Neural progenitor cell (in vitro differentiated cells): ENCODE data around the gene WBP2. TPM values are rescaled to one million over a fixed set of nuclear protein-coding genes. Genes with fewer than 3 reads are reported as not detected.
A peak's percentile ranks its signal among the peaks of the same experiment; 100 is the strongest.

Source experiments
- DNase-seq: peaks from one replicate; pipeline ENCODE4 v3.0.0-alpha.2; 2016; ENCODE audit warnings: low spot score
- H2AFZ ChIP-seq: fragments of 200-600 bp; sonication (generic); replicated peaks from 2 replicates; pipeline ENCODE4 v1.6.1; 2016; ENCODE audit warnings: antibody characterized with exemption
- H3F3A ChIP-seq: fragments of 200-600 bp; sonication (generic); 2 replicates; pipeline ENCODE4 v1.6.1; 2016; ENCODE audit warnings: antibody characterized with exemption, low read depth
- H3K27ac ChIP-seq: fragments of 200-600 bp; sonication (generic); 2 replicates; pipeline ENCODE4 v1.5.1; 2016; ENCODE audit warnings: mild to moderate bottlenecking
- H3K27me3 ChIP-seq: fragments of 200-600 bp; sonication (generic); 2 replicates; pipeline ENCODE4 v1.6.1; 2016; ENCODE audit warnings: mild to moderate bottlenecking, moderate library complexity
- H3K36me3 ChIP-seq: fragments of 200-600 bp; sonication (generic); 2 replicates; pipeline ENCODE4 v1.5.1; 2016
- H3K4me1 ChIP-seq: fragments of 200-600 bp; sonication (generic); 2 replicates; pipeline ENCODE4 v1.6.1; 2016; ENCODE audit warnings: mixed run types
- H3K4me2 ChIP-seq: fragments of 200-600 bp; sonication (generic); 2 replicates; pipeline ENCODE4 v1.6.1; 2016
- H3K4me3 ChIP-seq: fragments of 200-600 bp; sonication (generic); 2 replicates; pipeline ENCODE4 v1.5.1; 2016
- H3K79me2 ChIP-seq: fragments of 200-600 bp; sonication (generic); 2 replicates; pipeline ENCODE4 v1.6.1; 2016; ENCODE audit warnings: low read depth
- H3K9ac ChIP-seq: fragments of 200-600 bp; sonication (generic); 2 replicates; pipeline ENCODE4 v1.6.1; 2016
- H3K9me3 ChIP-seq: fragments of 200-600 bp; sonication (generic); 2 replicates; pipeline ENCODE4 v1.5.1; 2016; ENCODE audit warnings: low read depth
- H4K20me1 ChIP-seq: fragments of 200-600 bp; sonication (generic); 2 replicates; pipeline ENCODE4 v1.6.1; 2016; ENCODE audit warnings: low read depth
- H3K27ac Mint-ChIP-seq: 3 replicates; pipeline ENCODE4 v1.8.0; 2021; ENCODE audit warnings: mixed read lengths
- H3K27me3 Mint-ChIP-seq: 2 replicates; pipeline ENCODE4 v1.8.0; 2022; ENCODE audit warnings: low read depth, mild to moderate bottlenecking, inconsistent platforms, moderate library complexity, mixed read lengths; ENCODE audit not compliant: insufficient read depth
- H3K36me3 Mint-ChIP-seq: 3 replicates; pipeline ENCODE4 v1.8.0; 2021; ENCODE audit warnings: mixed read lengths
- H3K4me1 Mint-ChIP-seq: 3 replicates; pipeline ENCODE4 v1.8.0; 2021; ENCODE audit warnings: mixed read lengths
- H3K4me3 Mint-ChIP-seq: 3 replicates; pipeline ENCODE4 v1.8.0; 2021; ENCODE audit warnings: mild to moderate bottlenecking, moderate library complexity, mixed read lengths
- H3K9me3 Mint-ChIP-seq: 3 replicates; pipeline ENCODE4 v1.8.0; 2020; ENCODE audit warnings: mixed read lengths
- CTCF ChIP-seq: fragments of 200-600 bp; sonication (generic); IDR thresholded peaks from 2 replicates; pipeline ENCODE4 v1.5.1; 2017; ENCODE audit warnings: antibody characterized with exemption, mild to moderate bottlenecking
- EZH2 ChIP-seq: fragments of 200-600 bp; sonication (generic); IDR thresholded peaks from 2 replicates; pipeline ENCODE4 v1.6.1; 2017; ENCODE audit warnings: antibody characterized with exemption, mild to moderate bottlenecking, moderate library complexity
- EZH2phosphoT487 ChIP-seq: fragments of 200-600 bp; sonication (generic); IDR thresholded peaks from 2 replicates; pipeline ENCODE4 v1.6.1; 2017; ENCODE audit warnings: antibody characterized with exemption
- total RNA-seq: library from RNA; depleted of rRNA; stranded (reverse); fragments of >200 nt; gene quantifications from 2 replicates; pipeline ENCODE4 v1.2.3, GENCODE V29; 2015; ENCODE audit warnings: low replicate concordance

The WBP2 gene
- total RNA-seq, 1 donor from 2014 or later: 20.9 TPM

GRCh38 chr17:75840799-75841164 is 14.4 kb downstream of the WBP2 start:
- Mint-ChIP-seq H3K27ac (no peak overlapping the region), H3K36me3 (no peaks in the 10 kb centered on the region), H3K27me3 (peaks cover 2% of the 10 kb centered on the region), H3K9me3 (no peaks in the 10 kb centered on the region), H3K4me3 (no peak overlapping the region), H3K4me1 (peaks cover 6% of the 10 kb centered on the region)
- H2AFZ ChIP-seq: no peak overlapping the region
- no peaks in the 10 kb centered on the region for H3K9me3 ChIP-seq
- H3K79me2 ChIP-seq: no peaks in the 10 kb centered on the region
- no peak for DNase-seq
- peaks cover 10% of the 10 kb centered on the region for H3F3A ChIP-seq
- no peak overlapping the region for H3K27ac ChIP-seq
- H3K27me3 ChIP-seq: no peaks in the 10 kb centered on the region
- no peaks in the 10 kb centered on the region for H3K4me1 ChIP-seq
- H3K4me3 ChIP-seq: no peak overlapping the region
- no peak overlapping the region for H3K4me2 ChIP-seq
- no peaks in the 10 kb centered on the region for H3K36me3 ChIP-seq
- TF ChIP-seq EZH2 (no peak), EZH2phosphoT487 (no peak), CTCF (no peak)
- peaks cover 5% of the 10 kb centered on the region for H4K20me1 ChIP-seq
- H3K9ac ChIP-seq: peak overlapping the region; percentile 32

- Histone ChIP-seq H2AFZ (no peak overlapping the region), H3K4me3 (no peak overlapping the region), H4K20me1 (no peaks in the 10 kb centered on the region), H3K27ac (no peak overlapping the region), H3K4me2 (no peak overlapping the region), H3K9me3 (no peaks in the 10 kb centered on the region), H3K4me1 (no peaks in the 10 kb centered on the region), H3K27me3 (no peaks in the 10 kb centered on the region), H3K79me2 (no peaks in the 10 kb centered on the region), H3K9ac (peak overlapping the region; percentile 32), H3F3A (peaks cover 4% of the 10 kb centered on the region), H3K36me3 (no peaks in the 10 kb centered on the region)
- Mint-ChIP-seq H3K27me3 (peaks cover 2% of the 10 kb centered on the region), H3K9me3 (no peaks in the 10 kb centered on the region), H3K4me1 (no peaks in the 10 kb centered on the region), H3K36me3 (no peaks in the 10 kb centered on the region), H3K27ac (no peak overlapping the region), H3K4me3 (no peak overlapping the region)
- no peak for DNase-seq
- no peak for TF ChIP-seq EZH2phosphoT487
- no peak for TF ChIP-seq EZH2
- no peak for TF ChIP-seq CTCF
Measured at GRCh38 chr17:75839942-75840798, 15.0 kb downstream of the WBP2 start.

- no peak overlapping the region for H3K4me3 Mint-ChIP-seq
- no peak overlapping the region for H3K4me2 ChIP-seq
- no peaks in the 10 kb centered on the region for H3K4me1 ChIP-seq
- H3K4me3 ChIP-seq: no peak overlapping the region
- no peak for DNase-seq
- no peaks in the 10 kb centered on the region for H4K20me1 ChIP-seq
- H3K27ac ChIP-seq: no peak overlapping the region
- no peaks in the 10 kb centered on the region for H3F3A ChIP-seq
- H2AFZ ChIP-seq: no peak overlapping the region
- no peaks in the 10 kb centered on the region for H3K9me3 ChIP-seq
- no peaks in the 10 kb centered on the region for H3K79me2 ChIP-seq
- H3K36me3 ChIP-seq: no peaks in the 10 kb centered on the region
- H3K9ac ChIP-seq: no peak overlapping the region
- H3K36me3 Mint-ChIP-seq: no peaks in the 10 kb centered on the region
- H3K27me3 Mint-ChIP-seq: peaks cover 2% of the 10 kb centered on the region
- H3K4me1 Mint-ChIP-seq: peaks cover under 1% of the 10 kb centered on the region
- TF ChIP-seq CTCF: no peak
- no peak for TF ChIP-seq EZH2phosphoT487
- TF ChIP-seq EZH2: no peak
- no peak overlapping the region for H3K27ac Mint-ChIP-seq
- no peaks in the 10 kb centered on the region for H3K9me3 Mint-ChIP-seq
- H3K27me3 ChIP-seq: no peaks in the 10 kb centered on the region
Measured at GRCh38 chr17:75838410-75838809, 16.7 kb downstream of the WBP2 start.
